GM12872 (cell line): ENCODE measurements around the gene MYO15A.

Experiments
- CTCF ChIP-seq: IDR thresholded peaks from 3 replicates; pipeline ENCODE4 v1.5.1; 2011; ENCODE audit warnings: low read depth, mild to moderate bottlenecking, low read length, moderate library complexity; ENCODE audit not compliant: insufficient read depth

MYO15A gene

GRCh38 chr17:18187821-18188761, 79.5 kb downstream of the MYO15A start:
- no peak for TF ChIP-seq CTCF

- TF ChIP-seq CTCF, result no peak
These were observed 82.2 kb downstream of the MYO15A start for GRCh38 chr17:18190628-18191235.

- no peak for TF ChIP-seq CTCF
These were observed 82.7 kb downstream of the MYO15A start for GRCh38 chr17:18191236-18191667.

- peak; percentile 43; the same call in 2 of the 3 replicates for TF ChIP-seq CTCF
These were observed 83.4 kb downstream of the MYO15A start for GRCh38 chr17:18191967-18192366.

GRCh38 chr17:18194394-18194793, 85.8 kb downstream of the MYO15A start:
- TF ChIP-seq CTCF, result no peak

GRCh38 chr17:18194804-18195203, 86.2 kb downstream of the MYO15A start:
- TF ChIP-seq CTCF, result no peak

GRCh38 chr17:18195246-18195645, 86.7 kb downstream of the MYO15A start:
- TF ChIP-seq CTCF, result no peak
